ENCODE measurements around the gene CRYBA4. TPM values are rescaled to one million over a fixed set of nuclear protein-coding genes. Genes with fewer than 3 reads are reported as not detected.

CRYBA4 gene
- total RNA-seq, 1 donor: not detected

DNA sequence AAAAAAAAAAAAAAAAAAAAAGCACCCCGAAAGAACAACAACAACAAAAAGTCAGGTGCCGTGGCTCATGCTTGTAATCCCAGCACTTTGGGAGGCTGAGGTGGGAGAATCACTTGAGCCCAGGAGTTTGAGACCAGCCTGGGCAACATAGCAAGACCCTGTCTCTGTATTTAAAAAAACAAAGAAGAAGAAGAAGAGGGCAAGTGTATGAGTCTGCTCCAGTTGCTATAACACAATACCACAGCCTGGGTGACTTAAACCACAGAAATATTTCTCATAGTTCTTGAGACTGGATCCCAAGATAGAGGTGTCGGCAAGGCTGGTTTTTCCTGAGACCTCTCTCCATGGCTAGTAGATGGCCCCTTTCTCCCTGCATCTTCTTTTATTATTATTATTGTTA is 12.4 kb downstream of the CRYBA4 start:
- no peak overlapping the region for H3K4me3 ChIP-seq (ENCODE audit: low read depth, low read length)
- DNase-seq (ENCODE audit: low read depth): no peak
- TF ChIP-seq, protein P1, sequence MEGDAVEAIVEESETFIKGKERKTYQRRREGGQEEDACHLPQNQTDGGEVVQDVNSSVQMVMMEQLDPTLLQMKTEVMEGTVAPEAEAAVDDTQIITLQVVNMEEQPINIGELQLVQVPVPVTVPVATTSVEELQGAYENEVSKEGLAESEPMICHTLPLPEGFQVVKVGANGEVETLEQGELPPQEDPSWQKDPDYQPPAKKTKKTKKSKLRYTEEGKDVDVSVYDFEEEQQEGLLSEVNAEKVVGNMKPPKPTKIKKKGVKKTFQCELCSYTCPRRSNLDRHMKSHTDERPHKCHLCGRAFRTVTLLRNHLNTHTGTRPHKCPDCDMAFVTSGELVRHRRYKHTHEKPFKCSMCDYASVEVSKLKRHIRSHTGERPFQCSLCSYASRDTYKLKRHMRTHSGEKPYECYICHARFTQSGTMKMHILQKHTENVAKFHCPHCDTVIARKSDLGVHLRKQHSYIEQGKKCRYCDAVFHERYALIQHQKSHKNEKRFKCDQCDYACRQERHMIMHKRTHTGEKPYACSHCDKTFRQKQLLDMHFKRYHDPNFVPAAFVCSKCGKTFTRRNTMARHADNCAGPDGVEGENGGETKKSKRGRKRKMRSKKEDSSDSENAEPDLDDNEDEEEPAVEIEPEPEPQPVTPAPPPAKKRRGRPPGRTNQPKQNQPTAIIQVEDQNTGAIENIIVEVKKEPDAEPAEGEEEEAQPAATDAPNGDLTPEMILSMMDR (IDR thresholded peaks at IDR 0.05; ENCODE audit: insufficient read depth, low read length): no peak

- no peak for DNase-seq (ENCODE audit: low read depth)
- H3K4me3 ChIP-seq (ENCODE audit: low read depth, low read length): no peak overlapping the region
- TF ChIP-seq, protein P1 (IDR thresholded peaks at IDR 0.05; ENCODE audit: insufficient read depth, low read length): no peak
Measured at GRCh38 chr22:26635117-26635516, 13.4 kb downstream of the CRYBA4 start.

DNA sequence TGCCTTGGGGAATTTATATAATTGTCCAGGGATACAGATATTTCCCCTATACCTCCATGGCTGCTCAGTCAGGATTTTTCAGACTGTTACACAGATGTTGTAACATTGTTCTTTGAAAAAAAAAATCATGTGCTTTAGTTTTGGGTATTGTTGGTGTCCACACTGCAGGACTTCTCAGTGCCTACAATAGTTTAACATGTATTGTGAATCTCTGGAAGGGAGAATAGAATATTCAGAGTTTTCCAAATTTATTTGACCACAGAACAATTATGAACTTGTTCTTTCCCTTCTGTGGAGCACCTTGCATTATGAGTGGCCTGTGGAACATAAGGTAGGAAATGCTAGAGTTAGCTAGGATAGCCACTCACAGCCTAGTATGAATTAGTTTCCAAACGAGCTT is 14.5 kb downstream of the CRYBA4 start:
- DNase-seq (ENCODE audit: low read depth): no peak
- no peak overlapping the region for H3K4me3 ChIP-seq (ENCODE audit: low read depth, low read length)
- TF ChIP-seq, protein P1 (IDR thresholded peaks at IDR 0.05; ENCODE audit: insufficient read depth, low read length): no peak

GRCh38 chr22:26642465-26643417 is 21.0 kb downstream of the CRYBA4 start:
- DNase-seq (ENCODE audit: low read depth): no peak
- H3K4me3 ChIP-seq (ENCODE audit: low read depth, low read length): no peak overlapping the region
- TF ChIP-seq, protein P1 (IDR thresholded peaks at IDR 0.05; ENCODE audit: insufficient read depth, low read length): no peak

DNA sequence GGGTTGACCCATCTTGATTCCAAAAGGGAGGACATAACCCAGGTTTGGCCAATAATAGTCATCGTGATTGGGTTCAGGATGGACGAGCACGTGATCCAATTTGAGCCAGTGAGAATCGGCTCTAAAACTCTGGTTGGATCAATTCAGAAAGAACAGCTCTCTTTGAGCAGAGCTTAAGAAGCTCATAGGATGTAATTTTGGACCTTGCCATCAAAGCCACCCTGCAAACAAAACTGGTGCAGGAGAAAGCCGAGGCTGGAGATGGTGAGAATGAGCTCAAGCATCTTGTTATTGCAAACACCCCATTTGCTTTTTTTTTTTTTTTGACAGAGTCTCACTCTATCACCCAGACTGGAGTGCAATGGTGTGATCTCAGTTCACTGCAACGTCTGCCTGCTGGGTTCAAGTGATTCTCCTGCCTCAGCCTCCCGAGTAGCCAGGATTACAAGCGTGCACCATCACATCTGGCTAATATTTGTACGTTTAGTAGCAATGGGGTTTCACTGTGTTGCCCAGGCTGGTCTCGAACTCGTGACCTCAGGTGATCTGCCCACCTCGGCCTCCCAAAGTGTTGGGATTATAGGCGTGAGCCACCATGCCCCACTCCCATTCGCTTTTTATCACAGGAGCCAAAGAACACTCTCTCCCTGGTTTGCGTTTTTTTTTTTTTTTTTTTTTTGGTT is 21.8 kb downstream of the CRYBA4 start:
- TF ChIP-seq, protein P1 (IDR thresholded peaks at IDR 0.05; ENCODE audit: insufficient read depth, low read length): no peak
- no peak overlapping the region for H3K4me3 ChIP-seq (ENCODE audit: low read depth, low read length)
- DNase-seq (ENCODE audit: low read depth): no peak

DNA sequence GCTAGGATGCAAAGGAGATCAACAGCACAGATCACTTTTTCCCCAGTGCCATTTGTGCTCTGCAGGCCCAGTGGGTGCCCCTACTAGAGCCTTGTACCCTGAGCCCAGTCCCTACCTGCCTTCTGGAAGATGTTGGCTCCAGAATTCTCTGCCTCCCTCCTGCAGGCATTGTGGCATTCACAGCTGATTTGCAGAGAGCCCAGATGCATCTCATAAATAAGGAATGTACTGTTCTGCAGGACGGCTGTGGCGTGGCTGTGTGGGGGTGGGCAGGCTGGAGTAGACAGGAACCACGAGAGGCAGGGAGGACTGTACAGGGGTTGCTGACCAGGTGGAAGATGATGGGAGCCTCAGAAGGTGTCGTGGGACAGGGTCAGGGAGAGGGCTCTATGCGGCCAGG is 24.4 kb downstream of the CRYBA4 start:
- TF ChIP-seq, protein P1 (IDR thresholded peaks at IDR 0.05; ENCODE audit: insufficient read depth, low read length): no peak
- H3K4me3 ChIP-seq (ENCODE audit: low read depth, low read length): no peak overlapping the region
- no peak for DNase-seq (ENCODE audit: low read depth)

All from fibroblast of the aortic adventitia (primary cell).